Stimulated activated CD4-positive, alpha-beta T cell treated with anti-CD3 and anti-CD28 coated beads, Interleukin-15, amount 100 ng/mL, for 48 hours (primary cell): Measurements from ENCODE around the gene TINCR.
"Not testable (repeated sequence)": the region's sequence is repeated elsewhere in the genome, so short reads cannot be mapped to it uniquely, and the experiment has no call there.

Experiments used
- DNase-seq, 2 donors: peaks; one replicate each; pipeline ENCODE4 v3.0.0-alpha.2; 2020; ENCODE audit warnings: low read depth in 2 of 2

The TINCR gene

GRCh38 chr19:5567360-5567969, at the start of gene TINCR:
TINCR (minus strand) TSS chr19:5567953.
- no peak for DNase-seq

GRCh38 chr19:5617080-5617479, 49.3 kb upstream of the TINCR start:
- no peak for DNase-seq

- DNase-seq = no peak
These were observed 48.1 kb upstream of the TINCR start for GRCh38 chr19:5615756-5616327.

- no peak for DNase-seq
These were observed 45.4 kb upstream of the TINCR start for GRCh38 chr19:5612891-5613865.

- DNase-seq = no peak
These were observed 42.2 kb upstream of the TINCR start for GRCh38 chr19:5609881-5610448.

- DNase-seq = not testable (repeated sequence)
These were observed 41.0 kb upstream of the TINCR start for GRCh38 chr19:5608766-5609165.

- DNase-seq = no peak
These were observed 40.5 kb upstream of the TINCR start for GRCh38 chr19:5608291-5608690.

- DNase-seq = no peak
These were observed 39.8 kb upstream of the TINCR start for GRCh38 chr19:5607318-5608275.

GRCh38 chr19:5605362-5605761, 37.6 kb upstream of the TINCR start:
- no peak for DNase-seq

- DNase-seq = no peak
These were observed 35.9 kb upstream of the TINCR start for GRCh38 chr19:5603626-5604025.

- DNase-seq = no peak
These were observed 33.0 kb upstream of the TINCR start for GRCh38 chr19:5600797-5601196.

GRCh38 chr19:5595745-5596144, 28.0 kb upstream of the TINCR start:
- DNase-seq = no peak

GRCh38 chr19:5595129-5595528, 27.4 kb upstream of the TINCR start:
- DNase-seq = no peak

- DNase-seq = no peak
These were observed 26.8 kb upstream of the TINCR start for GRCh38 chr19:5594521-5594950.

GRCh38 chr19:5593343-5594255, 25.8 kb upstream of the TINCR start:
- DNase-seq = no peak

- DNase-seq = no peak
These were observed 25.0 kb upstream of the TINCR start for GRCh38 chr19:5592531-5593342.

- DNase-seq = no peak
These were observed 23.7 kb upstream of the TINCR start for GRCh38 chr19:5591476-5591875.

- DNase-seq = no peak
These were observed 23.1 kb upstream of the TINCR start for GRCh38 chr19:5590865-5591154.

- DNase-seq = no peak
These were observed 22.6 kb upstream of the TINCR start for GRCh38 chr19:5590151-5590864.
